MM.1S (cell line): ENCODE results near the gene MOCS1.

Experiments used
- EZH2 ChIP-seq: fragments of 300-600 bp; sonication (generic); optimal IDR thresholded peaks from 2 replicates; pipeline ENCODE3; 2017; ENCODE audit warnings: low read depth, mild to moderate bottlenecking, antibody characterized with exemption, low read length, mixed read lengths
- EZH2phosphoT487 ChIP-seq: fragments of 300-600 bp; sonication (generic); IDR thresholded peaks from 2 replicates; pipeline ENCODE4 v1.6.1; 2018; ENCODE audit warnings: antibody characterized with exemption, low read length
- TF ChIP-seq, protein P1 (sequence below): fragments of 300-600 bp; sonication (generic); IDR thresholded peaks from 2 replicates; pipeline ENCODE4 v1.5.1; 2016; ENCODE audit warnings: antibody characterized with exemption, low read length, mixed read lengths

DNA sequence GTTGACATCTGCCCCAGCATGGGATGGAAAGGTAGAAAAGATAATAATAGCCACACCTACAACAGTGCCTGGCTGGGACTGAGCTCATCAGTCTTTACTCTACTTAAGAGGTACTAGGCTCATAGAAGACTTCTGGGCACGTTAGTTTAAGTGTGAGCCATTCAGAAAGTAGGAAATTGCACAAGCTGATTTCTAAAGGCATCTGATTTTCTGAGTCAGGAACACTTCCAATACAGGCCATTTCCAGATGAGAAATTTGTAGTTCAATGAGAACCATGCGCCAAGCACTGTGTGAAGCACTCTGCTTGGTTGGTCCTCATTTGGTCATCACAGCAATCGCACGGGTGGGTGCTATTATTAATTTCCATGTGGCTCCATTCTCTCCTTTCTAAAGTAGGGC, 42.3 kb downstream of the MOCS1 start:
- TF ChIP-seq EZH2phosphoT487, result no peak
- TF ChIP-seq, protein P1, sequence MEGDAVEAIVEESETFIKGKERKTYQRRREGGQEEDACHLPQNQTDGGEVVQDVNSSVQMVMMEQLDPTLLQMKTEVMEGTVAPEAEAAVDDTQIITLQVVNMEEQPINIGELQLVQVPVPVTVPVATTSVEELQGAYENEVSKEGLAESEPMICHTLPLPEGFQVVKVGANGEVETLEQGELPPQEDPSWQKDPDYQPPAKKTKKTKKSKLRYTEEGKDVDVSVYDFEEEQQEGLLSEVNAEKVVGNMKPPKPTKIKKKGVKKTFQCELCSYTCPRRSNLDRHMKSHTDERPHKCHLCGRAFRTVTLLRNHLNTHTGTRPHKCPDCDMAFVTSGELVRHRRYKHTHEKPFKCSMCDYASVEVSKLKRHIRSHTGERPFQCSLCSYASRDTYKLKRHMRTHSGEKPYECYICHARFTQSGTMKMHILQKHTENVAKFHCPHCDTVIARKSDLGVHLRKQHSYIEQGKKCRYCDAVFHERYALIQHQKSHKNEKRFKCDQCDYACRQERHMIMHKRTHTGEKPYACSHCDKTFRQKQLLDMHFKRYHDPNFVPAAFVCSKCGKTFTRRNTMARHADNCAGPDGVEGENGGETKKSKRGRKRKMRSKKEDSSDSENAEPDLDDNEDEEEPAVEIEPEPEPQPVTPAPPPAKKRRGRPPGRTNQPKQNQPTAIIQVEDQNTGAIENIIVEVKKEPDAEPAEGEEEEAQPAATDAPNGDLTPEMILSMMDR, result no peak
- TF ChIP-seq EZH2, result no peak
